ENCODE data around the gene MIDN.

Gene MIDN

GRCh38 chr19:1259876-1260748 is 11.7 kb downstream of the MIDN start:
- DNase-seq: peak; percentile 49

GRCh38 chr19:1260749-1261537 is 12.6 kb downstream of the MIDN start:
- peak; percentile 97 for DNase-seq

- DNase-seq: no peak
Measured at GRCh38 chr19:1261538-1261797, 13.1 kb downstream of the MIDN start.

- no peak for DNase-seq
Measured at GRCh38 chr19:1261798-1262622, 13.6 kb downstream of the MIDN start.

GRCh38 chr19:1262623-1263123 is 14.3 kb downstream of the MIDN start:
- no peak for DNase-seq

- DNase-seq: no peak
Measured at GRCh38 chr19:1263188-1263587, 14.8 kb downstream of the MIDN start.

GRCh38 chr19:1264801-1265614 is 16.6 kb downstream of the MIDN start:
- no peak for DNase-seq

- DNase-seq: no peak
Measured at GRCh38 chr19:1265615-1266128, 17.3 kb downstream of the MIDN start.

GRCh38 chr19:1266129-1266915 is 17.9 kb downstream of the MIDN start:
- peak; percentile 76 for DNase-seq

GRCh38 chr19:1266916-1267476 is 18.6 kb downstream of the MIDN start:
- peak; percentile 64 for DNase-seq

GRCh38 chr19:1267477-1268225 is 19.3 kb downstream of the MIDN start:
- DNase-seq: no peak

- DNase-seq: no peak
Measured at GRCh38 chr19:1268226-1269064, 20.1 kb downstream of the MIDN start.

- DNase-seq: peak; percentile 99
Measured at GRCh38 chr19:1269065-1269477, 20.7 kb downstream of the MIDN start, which contains the start of gene CIRBP. Gene CIRBP (plus strand): TSS chr19:1269332. CDS start chr19:1270934, 1,602 bp downstream.

- peak; percentile 83 for DNase-seq
Measured at GRCh38 chr19:1269478-1270212, 21.3 kb downstream of the MIDN start.

- no peak for DNase-seq
Measured at GRCh38 chr19:1270213-1270853, 21.9 kb downstream of the MIDN start.

GRCh38 chr19:1270854-1271527 is 22.6 kb downstream of the MIDN start:
- no peak for DNase-seq
